Measurements from ENCODE around the gene AMY2B. TPM values are rescaled to one million over a fixed set of nuclear protein-coding genes. Genes with fewer than 3 reads are reported as not detected.
A peak's percentile ranks its signal among the peaks of the same experiment; 100 is the strongest.
"Not testable (repeated sequence)": the region's sequence is repeated elsewhere in the genome, so short reads cannot be mapped to it uniquely, and the experiment has no call there.

AMY2B gene
- total RNA-seq, 2 donors from 2014 or later, result 16.9 to 17.1 TPM

- peaks cover 23 to 31% of the 10 kb centered on the region in 2 donors for H3K4me1 ChIP-seq (ENCODE audit: control insufficient read depth in 1 of 2, low read depth in 2 of 2)
- no peak for TF ChIP-seq CTCF (IDR thresholded peaks at IDR 0.05)
- no peak for DNase-seq (ENCODE audit: low spot score)
- no peak overlapping the region for H3K27ac ChIP-seq
- H3K9me3 ChIP-seq, result no peaks in the 10 kb centered on the region
- no peak for ATAC-seq (ENCODE audit: insufficient number of reproducible peaks, low FRiP score, low read depth)
- no peaks in the 10 kb centered on the region for H3K27me3 ChIP-seq (replicated peaks; ENCODE audit: insufficient read depth)
- peaks cover 5% of the 10 kb centered on the region for H3K36me3 ChIP-seq
- H3K4me3 ChIP-seq, result no peak overlapping the region
Measured at GRCh38 chr1:103560427-103560826, 11.0 kb upstream of the AMY2B start.

- H3K27ac ChIP-seq; ATAC-seq (ENCODE audit: insufficient number of reproducible peaks, low FRiP score, low read depth); H3K36me3 ChIP-seq; H3K9me3 ChIP-seq; H3K27me3 ChIP-seq (replicated peaks; ENCODE audit: insufficient read depth); DNase-seq (ENCODE audit: low spot score): not testable (repeated sequence)
- H3K4me1 ChIP-seq (ENCODE audit: control insufficient read depth in 1 of 2, low read depth in 2 of 2), result peaks cover 23 to 31% of the 10 kb centered on the region in 2 donors
- H3K4me3 ChIP-seq, result peak overlapping the region; percentile 16
Measured at GRCh38 chr1:103561124-103561523, 10.3 kb upstream of the AMY2B start.

GRCh38 chr1:103561643-103562395, 9.6 kb upstream of the AMY2B start:
- Histone ChIP-seq H3K27me3 (replicated peaks; ENCODE audit: insufficient read depth) (no peaks in the 10 kb centered on the region), H3K4me3 (peak overlapping the region; percentile 58), H3K27ac (peak overlapping the region; percentile 19 to 36), H3K9me3 (no peaks in the 10 kb centered on the region), H3K36me3 (peaks cover 4% of the 10 kb centered on the region), H3K4me1 (ENCODE audit: control insufficient read depth in 1 of 2, low read depth in 2 of 2) (peaks cover 23 to 31% of the 10 kb centered on the region in 2 donors)
- DNase-seq (ENCODE audit: low spot score) (no peak), ATAC-seq (ENCODE audit: insufficient number of reproducible peaks, low FRiP score, low read depth) (peak; percentile 47)
- no peak for TF ChIP-seq CTCF (IDR thresholded peaks at IDR 0.05)

GRCh38 chr1:103563056-103563455, 8.3 kb upstream of the AMY2B start:
- Histone ChIP-seq H3K9me3 (no peaks in the 10 kb centered on the region), H3K4me3 (no peak overlapping the region), H3K36me3 (peaks cover under 1% of the 10 kb centered on the region), H3K4me1 (ENCODE audit: control insufficient read depth in 1 of 2, low read depth in 2 of 2) (peaks cover 23 to 31% of the 10 kb centered on the region in 2 donors), H3K27ac (no peak overlapping the region), H3K27me3 (replicated peaks; ENCODE audit: insufficient read depth) (no peaks in the 10 kb centered on the region)
- TF ChIP-seq CTCF (IDR thresholded peaks at IDR 0.05), result no peak
- DNase-seq (ENCODE audit: low spot score) (no peak), ATAC-seq (ENCODE audit: insufficient number of reproducible peaks, low FRiP score, low read depth) (no peak)

- Histone ChIP-seq H3K4me3 (no peak overlapping the region), H3K27ac (no peak overlapping the region), H3K9me3 (no peaks in the 10 kb centered on the region), H3K4me1 (ENCODE audit: control insufficient read depth in 1 of 2, low read depth in 2 of 2) (no peaks in the 10 kb centered on the region), H3K27me3 (replicated peaks; ENCODE audit: insufficient read depth) (no peaks in the 10 kb centered on the region), H3K36me3 (peaks cover 3% of the 10 kb centered on the region)
- ATAC-seq (ENCODE audit: insufficient number of reproducible peaks, low FRiP score, low read depth), result no peak
- TF ChIP-seq CTCF (IDR thresholded peaks at IDR 0.05), result no peak
- no peak for DNase-seq (ENCODE audit: low spot score)
Measured at GRCh38 chr1:103569493-103569892, 1.9 kb upstream of the AMY2B start.

- Histone ChIP-seq H3K27ac (no peak overlapping the region), H3K4me3 (no peak overlapping the region), H3K27me3 (replicated peaks; ENCODE audit: insufficient read depth) (no peaks in the 10 kb centered on the region), H3K36me3 (no peaks in the 10 kb centered on the region), H3K4me1 (ENCODE audit: control insufficient read depth in 1 of 2, low read depth in 2 of 2) (no peaks in the 10 kb centered on the region), H3K9me3 (no peaks in the 10 kb centered on the region)
- ATAC-seq (ENCODE audit: insufficient number of reproducible peaks, low FRiP score, low read depth) (no peak), DNase-seq (ENCODE audit: low spot score) (no peak)
- TF ChIP-seq CTCF (IDR thresholded peaks at IDR 0.05), result no peak
Measured at GRCh38 chr1:103576065-103576464, 4.7 kb downstream of the AMY2B start.

GRCh38 chr1:103576784-103577183, 5.4 kb downstream of the AMY2B start:
- not testable (repeated sequence) for DNase-seq (ENCODE audit: low spot score); H3K36me3 ChIP-seq; ATAC-seq (ENCODE audit: insufficient number of reproducible peaks, low FRiP score, low read depth)

More at GRCh38 chr1:103576784-103577183, 5.4 kb downstream of the AMY2B start:
- H3K9me3 ChIP-seq; H3K4me3 ChIP-seq; H3K27me3 ChIP-seq (replicated peaks; ENCODE audit: insufficient read depth); H3K4me1 ChIP-seq (ENCODE audit: control insufficient read depth in 1 of 2, low read depth in 2 of 2); H3K27ac ChIP-seq: not testable (repeated sequence)
